ENCODE results near the gene WASL. TPM values are rescaled to one million over a fixed set of nuclear protein-coding genes. Genes with fewer than 3 reads are reported as not detected.
"Not testable (repeated sequence)": the region's sequence is repeated elsewhere in the genome, so short reads cannot be mapped to it uniquely, and the experiment has no call there.

Gene WASL
- total RNA-seq, 1 experiment from 2014 or later = 42.3 TPM

- H3K4me1 Mint-ChIP-seq (ENCODE audit: low read depth, unreplicated experiment) = peaks cover 18% of the 10 kb centered on the region
- POLR2A ChIA-PET = no interaction called here
These were observed 35.0 kb upstream of the WASL start for GRCh38 chr7:123783820-123784219.

GRCh38 chr7:123782071-123782798, 33.4 kb upstream of the WASL start:
- no peak overlapping the region for H3K27ac Mint-ChIP-seq (ENCODE audit: unreplicated experiment)
- no peak overlapping the region for H3K4me3 Mint-ChIP-seq (ENCODE audit: unreplicated experiment)
- H3K4me1 ChIP-seq = peaks cover 20% of the 10 kb centered on the region
- intact Hi-C loops (cut with micrococcal nuclease; ENCODE audit: unreplicated experiment) = no loop called here
- H3K9me3 Mint-ChIP-seq (ENCODE audit: unreplicated experiment) = no peaks in the 10 kb centered on the region
- H3K4me3 ChIP-seq (ENCODE audit: low read depth, low read length) = no peak overlapping the region
- no peaks in the 10 kb centered on the region for H3K27me3 ChIP-seq (replicated peaks; ENCODE audit: control insufficient read depth, insufficient read depth, low read length)
- no TSS peak for BruUV-seq (replicated peaks)
- H3K36me3 ChIP-seq (ENCODE audit: control insufficient read depth, insufficient read depth, low read length) = no peaks in the 10 kb centered on the region
- H3K9me3 ChIP-seq = no peaks in the 10 kb centered on the region
- H3K27me3 Mint-ChIP-seq (ENCODE audit: insufficient read depth, unreplicated experiment) = no peaks in the 10 kb centered on the region
- H3K4me1 Mint-ChIP-seq (ENCODE audit: low read depth, unreplicated experiment) = peaks cover 17% of the 10 kb centered on the region
- no peak for TF ChIP-seq CTCF (IDR thresholded peaks at IDR 0.05; ENCODE audit: insufficient read depth in 1 of 2, low read depth in 1 of 2, low read length in 1 of 2, severe bottlenecking in 1 of 2, unreplicated experiment in 1 of 2)
- CTCF ChIA-PET = no interaction called here
- no peak for DNase-seq
- POLR2A ChIA-PET = no interaction called here
- H3K36me3 Mint-ChIP-seq (ENCODE audit: insufficient read depth, unreplicated experiment) = no peaks in the 10 kb centered on the region

More at GRCh38 chr7:123783820-123784219, 35.0 kb upstream of the WASL start:
- H3K4me1 ChIP-seq = peaks cover 20% of the 10 kb centered on the region
- no peaks in the 10 kb centered on the region for H3K36me3 ChIP-seq (ENCODE audit: control insufficient read depth, insufficient read depth, low read length)
- Mint-ChIP-seq H3K27me3 (ENCODE audit: insufficient read depth, unreplicated experiment) (no peaks in the 10 kb centered on the region), H3K27ac (ENCODE audit: unreplicated experiment) (no peak overlapping the region), H3K36me3 (ENCODE audit: insufficient read depth, unreplicated experiment) (no peaks in the 10 kb centered on the region), H3K9me3 (ENCODE audit: unreplicated experiment) (no peaks in the 10 kb centered on the region), H3K4me3 (ENCODE audit: unreplicated experiment) (no peak overlapping the region)
- H3K9me3 ChIP-seq = no peaks in the 10 kb centered on the region; the same call in 1 of the 2 replicates
- CTCF ChIA-PET = no interaction called here
- DNase-seq = no peak
- H3K27me3 ChIP-seq (replicated peaks; ENCODE audit: control insufficient read depth, insufficient read depth, low read length) = no peaks in the 10 kb centered on the region
- no peak overlapping the region for H3K4me3 ChIP-seq (ENCODE audit: low read depth, low read length)
- TF ChIP-seq CTCF (IDR thresholded peaks at IDR 0.05; ENCODE audit: insufficient read depth in 1 of 2, low read depth in 1 of 2, low read length in 1 of 2, severe bottlenecking in 1 of 2, unreplicated experiment in 1 of 2) = no peak
- intact Hi-C loops (cut with micrococcal nuclease; ENCODE audit: unreplicated experiment) = no loop called here
- BruUV-seq (replicated peaks) = no TSS peak

GRCh38 chr7:123780472-123780871, 31.7 kb upstream of the WASL start:
- H3K27me3 ChIP-seq (replicated peaks; ENCODE audit: control insufficient read depth, insufficient read depth, low read length); H3K9me3 ChIP-seq; H3K36me3 ChIP-seq (ENCODE audit: control insufficient read depth, insufficient read depth, low read length); H3K9me3 Mint-ChIP-seq (ENCODE audit: unreplicated experiment); H3K27me3 Mint-ChIP-seq (ENCODE audit: insufficient read depth, unreplicated experiment); DNase-seq; intact Hi-C loops (cut with micrococcal nuclease; ENCODE audit: unreplicated experiment); H3K36me3 Mint-ChIP-seq (ENCODE audit: insufficient read depth, unreplicated experiment); H3K4me3 ChIP-seq (ENCODE audit: low read depth, low read length): not testable (repeated sequence)
- ChIA-PET CTCF (interaction anchor here (1.1 kb wide), 1 partner anchor 79 kb away, joined by 3 read pairs; no protein-coding TSS in a partner anchor), POLR2A (interaction anchor here (1.1 kb wide), 1 partner anchor 32 kb away, joined by 6 read pairs; the partner anchor contains the start of gene WASL)
- H3K4me1 Mint-ChIP-seq (ENCODE audit: low read depth, unreplicated experiment) = peaks cover 17% of the 10 kb centered on the region
- H3K4me3 Mint-ChIP-seq (ENCODE audit: unreplicated experiment) = peak overlapping the region; percentile 53
- H3K4me1 ChIP-seq = peaks cover 20% of the 10 kb centered on the region
- H3K27ac Mint-ChIP-seq (ENCODE audit: unreplicated experiment) = peak overlapping the region; percentile 81
- BruUV-seq (replicated peaks) = TSS peak; percentile 24
